GM19099 (cell line): ENCODE results near the gene MS4A18.

Experiments used
- POLR2A ChIP-seq: IDR thresholded peaks from 3 replicates; pipeline ENCODE4 v1.6.1; 2011; ENCODE audit warnings: low read depth; ENCODE audit not compliant: insufficient read length; ENCODE audit errors: extremely low read depth

The MS4A18 gene

DNA sequence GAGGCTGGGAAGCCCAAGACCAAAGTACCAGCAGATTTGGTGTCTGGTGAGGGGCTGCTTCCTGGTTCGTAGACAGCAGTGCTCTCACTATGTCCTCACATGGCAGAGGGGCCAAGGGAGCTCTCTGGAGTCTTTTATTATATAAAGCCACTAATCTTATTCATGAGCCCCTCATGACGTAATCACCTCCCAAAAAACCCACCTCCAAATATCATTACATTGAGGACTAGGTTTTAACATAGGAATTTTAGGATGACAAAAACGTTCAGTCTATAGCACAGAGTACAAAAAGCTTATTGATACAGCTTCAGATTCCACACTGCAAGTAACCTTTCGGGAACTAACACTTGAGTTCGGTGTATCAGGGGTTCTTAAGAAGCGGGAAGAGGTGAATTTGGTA, 4.1 kb upstream of the MS4A18 start:
- no peak for TF ChIP-seq POLR2A

DNA sequence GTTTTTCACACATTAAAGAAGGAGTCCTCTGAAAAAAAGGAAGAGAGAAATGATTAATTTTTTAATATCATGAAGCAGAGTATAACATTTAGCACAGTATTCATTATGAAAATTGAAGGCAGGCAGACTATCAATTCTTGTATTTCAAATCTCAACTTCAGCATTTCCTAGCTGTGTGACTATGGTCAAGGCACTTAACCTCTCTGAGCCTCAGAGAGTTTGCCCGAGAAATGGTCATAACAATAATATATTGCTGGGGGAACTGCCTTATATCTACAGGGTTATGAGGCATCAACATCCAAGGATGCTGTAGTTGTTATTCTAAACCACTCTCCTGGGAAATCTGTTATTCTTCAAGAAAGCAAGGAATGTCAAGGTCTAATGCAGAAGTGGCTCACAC, 1.1 kb downstream of the MS4A18 start:
- no peak for TF ChIP-seq POLR2A

DNA sequence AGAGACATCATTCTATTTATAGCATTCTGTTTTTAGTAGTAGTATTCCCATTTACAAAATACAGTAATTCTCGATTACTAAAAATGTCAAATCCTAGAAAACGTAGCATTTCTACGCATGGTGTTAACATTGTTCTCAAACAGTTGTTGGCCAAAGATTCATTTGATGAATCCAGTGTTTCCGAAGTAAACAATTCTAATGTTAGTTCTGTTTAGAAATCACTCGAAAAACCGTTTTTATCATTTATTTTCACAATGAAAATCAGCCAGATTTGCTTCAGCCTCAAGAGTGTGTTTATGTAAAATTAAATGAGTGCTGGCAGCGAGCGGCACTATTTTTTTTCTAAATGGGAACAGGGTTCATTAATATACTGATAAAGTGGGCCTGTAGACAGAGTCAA, 7.1 kb downstream of the MS4A18 start:
- no peak for TF ChIP-seq POLR2A

DNA sequence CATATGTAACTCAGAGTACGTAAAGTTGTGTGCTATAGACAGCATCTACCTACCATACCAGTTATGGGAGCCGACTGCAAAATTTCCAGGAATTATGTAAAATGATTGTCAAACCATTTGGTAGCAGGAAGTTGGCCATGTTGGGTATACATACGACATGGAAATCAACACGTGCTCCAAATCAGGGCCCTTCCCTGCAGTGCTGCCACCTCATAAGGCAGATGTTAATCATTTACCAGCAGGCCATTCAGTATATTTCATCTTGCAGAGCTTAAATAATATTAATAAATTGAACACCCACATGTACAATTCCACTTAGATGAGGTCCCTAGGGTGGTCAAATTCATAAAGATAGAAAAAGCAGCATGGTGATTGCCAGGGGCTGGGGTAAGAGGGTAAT, 9.8 kb downstream of the MS4A18 start:
- no peak for TF ChIP-seq POLR2A

DNA sequence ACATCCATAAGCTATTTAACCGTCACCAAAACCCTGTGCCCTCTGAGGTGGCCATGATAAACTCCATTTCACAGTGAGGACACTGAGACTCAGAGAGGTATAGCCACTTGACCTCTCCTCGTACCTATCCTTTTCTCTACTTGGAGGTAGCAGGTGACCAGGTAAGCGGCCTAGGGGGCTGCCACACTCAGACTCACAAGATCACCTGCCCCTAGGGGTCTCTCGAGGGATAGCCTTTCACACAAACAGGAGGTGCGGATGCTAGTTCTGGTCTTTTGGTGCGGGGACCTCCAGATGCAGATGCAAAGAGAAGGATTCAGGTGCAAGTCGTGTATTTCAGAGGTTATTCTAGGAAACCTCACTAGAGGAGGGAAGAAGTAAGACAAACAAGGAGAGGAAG, 14.6 kb downstream of the MS4A18 start:
- TF ChIP-seq POLR2A, result no peak

DNA sequence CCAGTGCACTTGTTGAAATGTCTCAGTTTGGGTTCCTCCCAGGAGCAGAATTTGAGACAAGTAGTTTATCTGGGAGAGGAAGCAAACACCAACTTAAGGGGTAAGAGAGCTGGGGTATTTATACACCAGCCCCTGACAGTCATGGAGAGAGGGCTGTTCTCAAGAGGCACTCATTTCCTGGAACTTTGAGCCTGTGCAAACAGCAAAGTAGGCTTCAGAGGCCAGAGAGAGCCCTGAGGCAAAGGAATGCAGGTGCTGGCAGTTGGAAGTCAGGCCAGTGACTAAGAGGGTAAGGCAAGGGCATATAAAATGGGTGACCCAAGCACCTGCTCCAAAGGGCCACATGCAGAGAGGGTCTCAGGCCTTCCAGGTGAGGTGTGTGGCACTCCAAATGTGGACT, 16.1 kb downstream of the MS4A18 start:
- TF ChIP-seq POLR2A, result no peak

DNA sequence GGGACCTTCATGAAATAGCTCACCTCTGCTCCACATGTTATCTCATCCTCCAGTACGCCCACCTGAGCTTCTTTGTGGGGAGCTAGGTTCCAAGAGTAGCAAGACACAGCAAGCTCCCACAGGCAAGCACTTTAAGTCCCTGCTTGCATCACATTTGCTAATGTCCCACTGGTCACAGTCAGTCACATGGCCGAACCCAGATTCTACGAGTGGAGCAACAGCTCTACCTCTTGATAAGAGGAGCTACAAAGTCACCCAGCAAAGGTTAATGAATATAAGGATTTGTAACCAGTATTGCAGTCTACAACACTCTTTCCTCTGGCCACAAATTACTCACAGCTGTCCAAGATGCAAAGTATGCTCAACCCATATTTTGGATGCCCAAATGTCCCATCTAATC, 16.9 kb downstream of the MS4A18 start:
- TF ChIP-seq POLR2A, result no peak

DNA sequence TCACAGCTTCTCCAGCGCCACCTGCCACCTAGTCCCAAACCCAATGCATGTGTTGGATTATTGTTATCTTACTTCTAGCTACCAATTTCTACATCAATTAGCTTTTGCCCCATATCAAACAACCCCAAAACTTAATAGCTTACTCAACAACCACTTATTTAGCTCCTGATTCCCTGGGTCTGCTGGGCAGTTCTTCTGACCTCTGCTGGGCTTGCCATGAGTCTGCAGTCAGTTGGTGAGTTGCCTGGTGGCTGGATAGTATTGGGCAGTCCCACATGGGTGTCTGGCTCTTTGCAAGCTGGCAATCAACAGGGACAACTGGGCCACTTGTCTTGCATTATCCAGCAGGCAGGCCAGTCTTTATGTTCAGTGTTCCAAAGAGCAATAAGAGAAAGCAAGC, 18.5 kb downstream of the MS4A18 start:
- TF ChIP-seq POLR2A, result no peak

DNA sequence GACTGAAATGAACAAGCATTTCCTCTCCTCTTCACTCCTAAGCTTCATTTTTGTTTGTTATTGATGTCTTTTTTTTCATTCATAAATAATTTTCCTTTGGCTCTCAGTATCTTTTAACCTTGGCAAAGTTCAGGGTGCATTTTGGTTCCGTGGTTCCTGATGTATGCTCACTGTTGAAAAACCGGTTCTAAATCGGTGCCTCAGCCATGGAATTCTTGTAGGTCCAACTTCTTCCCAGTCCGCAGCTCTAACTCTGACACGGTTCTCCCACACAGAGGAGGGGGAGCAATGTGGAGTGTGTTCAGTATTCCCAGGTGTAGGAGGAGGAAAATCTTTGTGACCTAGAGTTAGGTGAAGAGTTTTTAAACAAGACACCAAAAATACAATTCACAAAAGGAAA, 19.6 kb downstream of the MS4A18 start:
- TF ChIP-seq POLR2A, result no peak

DNA sequence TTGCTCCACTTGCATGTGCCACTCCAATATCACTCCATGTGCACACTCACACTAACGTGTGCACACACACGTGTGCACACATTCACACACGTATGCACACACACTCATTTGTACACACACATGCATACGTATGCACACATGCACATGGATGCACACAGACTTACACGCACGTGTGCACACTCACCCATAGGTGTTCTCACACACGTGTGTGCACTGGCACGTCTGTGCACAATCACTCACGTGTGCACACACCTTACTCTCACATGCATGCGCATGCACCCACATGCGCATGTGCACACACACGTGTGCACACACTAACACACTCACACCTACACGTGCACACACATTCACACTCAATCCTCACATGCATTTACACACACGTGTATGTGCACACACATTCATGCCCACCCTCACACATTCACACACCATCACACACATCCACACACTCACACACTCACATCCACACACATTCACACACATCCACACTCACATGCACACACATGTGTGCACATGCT, 22.9 kb downstream of the MS4A18 start:
- no peak for TF ChIP-seq POLR2A

DNA sequence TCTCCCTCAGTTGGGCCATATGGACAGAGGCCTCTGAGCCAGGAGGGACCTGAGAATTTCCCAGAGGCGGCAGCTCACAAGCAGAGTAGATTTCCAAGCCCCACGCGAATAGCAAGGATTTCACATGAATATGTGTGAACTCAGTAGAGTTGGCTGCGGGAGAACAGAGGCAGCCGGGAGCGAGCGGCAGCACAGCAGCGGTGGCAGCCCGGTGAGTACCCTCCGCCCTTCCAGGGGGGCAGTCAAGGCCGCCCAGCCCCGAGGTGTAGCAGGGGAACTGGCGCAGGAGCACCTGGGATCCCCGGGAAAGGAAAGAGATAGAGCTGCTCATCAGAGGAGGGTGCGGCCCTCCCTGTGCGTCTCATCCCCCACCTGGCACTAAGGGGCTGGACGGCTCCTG, 23.7 kb downstream of the MS4A18 start:
- no peak for TF ChIP-seq POLR2A

DNA sequence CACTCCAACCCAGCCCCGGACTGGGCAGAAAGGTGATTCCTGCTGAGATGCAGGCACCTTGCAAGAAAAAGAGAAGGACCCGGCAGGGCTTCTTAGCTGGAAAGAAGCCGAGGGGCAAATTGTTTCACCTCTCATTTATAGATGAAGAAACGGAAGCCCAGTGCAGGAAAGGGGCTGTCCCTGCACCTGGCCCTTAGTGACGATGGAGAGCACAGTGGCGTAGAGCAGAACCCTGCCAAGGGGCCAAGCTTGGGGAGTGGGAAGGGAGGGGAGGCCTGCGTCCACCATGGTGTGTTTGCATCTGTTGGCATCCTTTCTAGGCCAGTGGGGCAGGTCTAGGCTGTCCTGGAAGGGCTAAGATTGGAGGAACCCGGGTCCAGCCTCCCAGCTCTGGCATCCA, 24.3 kb downstream of the MS4A18 start:
- no peak for TF ChIP-seq POLR2A

DNA sequence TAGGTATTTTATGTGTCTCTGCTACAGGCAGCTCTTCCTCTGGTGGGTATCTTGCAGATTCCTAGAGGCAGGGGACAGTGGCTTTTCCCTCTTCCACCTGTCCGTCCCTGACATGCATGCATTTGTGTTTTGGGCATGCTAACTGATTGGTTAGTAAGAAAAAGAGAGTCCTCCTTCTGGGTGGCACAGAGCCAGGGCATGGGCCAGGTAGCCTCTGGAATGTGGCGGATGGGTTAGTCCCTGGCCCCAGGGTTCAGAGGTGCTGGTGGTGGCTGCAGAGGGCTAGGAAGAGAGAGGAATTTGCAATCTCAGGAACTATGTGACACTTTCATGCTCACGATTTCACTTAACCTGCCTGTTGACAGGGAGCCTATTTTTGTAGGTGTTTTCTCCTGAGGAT, 26.4 kb downstream of the MS4A18 start:
- TF ChIP-seq POLR2A, result no peak

DNA sequence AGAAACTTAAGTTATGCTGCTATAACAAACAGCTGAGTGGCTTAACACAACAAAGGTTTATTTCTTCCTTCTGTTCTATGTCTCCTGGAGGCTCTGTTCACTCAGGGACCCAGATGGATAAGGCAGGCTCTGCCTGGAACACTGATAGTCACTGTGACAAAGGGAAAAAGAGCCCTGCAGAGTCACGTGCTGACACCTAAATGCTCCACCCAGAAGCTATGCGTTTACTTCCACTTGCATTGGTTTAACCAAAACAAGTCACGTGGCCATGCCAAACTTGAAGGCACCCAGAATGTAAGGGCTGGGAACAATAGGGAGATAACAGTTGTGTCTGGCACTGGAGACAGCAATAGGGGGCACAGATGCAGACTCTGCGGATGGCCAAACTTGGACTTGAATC, 28.8 kb downstream of the MS4A18 start:
- TF ChIP-seq POLR2A, result no peak

DNA sequence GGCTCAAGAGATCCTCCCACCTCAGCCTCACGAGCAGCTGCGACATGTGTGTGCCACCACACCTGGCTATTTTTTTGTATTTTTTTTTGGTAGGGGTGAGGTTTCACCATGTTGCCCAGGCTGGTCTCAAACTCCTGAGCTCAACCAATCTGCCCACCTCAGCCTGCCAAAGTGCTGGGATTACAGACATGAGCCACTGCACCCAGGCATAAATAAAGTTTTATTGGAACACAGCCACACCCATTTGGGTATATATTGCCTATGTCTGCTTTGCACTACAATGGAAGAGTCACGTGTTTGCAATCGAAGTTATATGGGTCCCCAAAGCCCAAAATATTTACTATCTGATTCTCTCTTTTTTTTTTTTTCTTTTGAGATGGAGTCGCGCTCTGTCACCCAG, 30.4 kb downstream of the MS4A18 start:
- no peak for TF ChIP-seq POLR2A

DNA sequence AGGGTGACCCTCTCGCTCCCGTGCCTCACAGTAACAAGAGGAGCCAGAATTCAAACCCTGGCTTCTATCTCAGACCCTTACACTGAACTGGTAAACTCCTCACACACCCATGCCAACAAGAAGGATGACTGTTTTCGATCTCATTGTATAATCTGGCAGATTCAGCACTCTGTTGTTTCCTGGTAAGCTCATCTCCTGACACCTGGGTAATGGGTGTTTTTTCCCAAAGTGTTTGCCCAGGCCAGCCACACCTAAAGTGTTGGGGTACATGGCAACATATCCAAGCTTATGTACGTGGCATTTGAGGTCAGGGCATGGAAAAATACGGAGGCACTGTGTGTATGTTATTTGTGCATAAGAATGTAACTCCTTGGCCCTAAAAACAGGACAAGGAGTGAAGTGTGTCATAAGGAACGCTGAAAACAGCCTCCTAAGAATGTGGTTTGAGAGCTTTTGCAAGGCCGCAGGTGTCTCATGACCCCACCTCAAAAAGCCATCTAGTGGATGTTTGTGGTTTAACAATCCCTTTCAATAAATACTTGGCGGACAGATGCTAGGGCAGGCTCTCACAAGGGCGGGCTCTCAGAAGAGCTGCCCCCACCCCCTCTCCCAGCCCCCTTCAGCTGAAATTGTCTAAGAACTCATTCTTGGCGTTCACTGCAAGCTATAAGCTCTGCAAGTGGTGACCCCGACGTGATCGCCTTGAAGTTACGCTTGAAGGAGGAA, 31.9 kb downstream of the MS4A18 start, which contains the start of gene MS4A15:
Gene MS4A15 (plus strand): TSS at position 561 of the 726 bp plus-strand sequence. CDS start 6,867 bp downstream, outside the sequence.
- TF ChIP-seq POLR2A, result no peak
